Nephron (organoid): ENCODE measurements around the gene FGGY.

Experiments used
- H3K27ac Mint-ChIP-seq, 3 experiments: 2 replicates each; pipeline ENCODE4 v1.8.0; 2020; ENCODE audit warnings: mixed read lengths in 3 of 3, mild to moderate bottlenecking in 2 of 3, moderate library complexity in 1 of 3
- H3K27me3 Mint-ChIP-seq: 2 replicates; pipeline ENCODE4 v1.8.0; 2021; ENCODE audit warnings: low read depth, mild to moderate bottlenecking, moderate library complexity, mixed read lengths
- H3K36me3 Mint-ChIP-seq: 2 replicates; pipeline ENCODE4 v1.8.0; 2020; ENCODE audit warnings: low read depth, mixed read lengths
- H3K4me1 Mint-ChIP-seq: 2 replicates; pipeline ENCODE4 v1.8.0; 2020; ENCODE audit warnings: mixed read lengths
- H3K4me3 Mint-ChIP-seq, 3 experiments: 2 replicates each; pipeline ENCODE4 v1.8.0; 2020; ENCODE audit warnings: mild to moderate bottlenecking in 3 of 3, mixed read lengths in 3 of 3, moderate library complexity in 2 of 3
- H3K9me3 Mint-ChIP-seq: 2 replicates; pipeline ENCODE4 v1.8.0; 2020; ENCODE audit warnings: mixed read lengths
- CTCF ChIP-seq, 3 experiments: fragments of 200-600 bp; sonication (generic); IDR thresholded peaks; one replicate each; pipeline ENCODE4 v1.5.0; 2021; ENCODE audit warnings: antibody characterized with exemption in 3 of 3; ENCODE audit not compliant: unreplicated experiment in 3 of 3

The FGGY gene

DNA sequence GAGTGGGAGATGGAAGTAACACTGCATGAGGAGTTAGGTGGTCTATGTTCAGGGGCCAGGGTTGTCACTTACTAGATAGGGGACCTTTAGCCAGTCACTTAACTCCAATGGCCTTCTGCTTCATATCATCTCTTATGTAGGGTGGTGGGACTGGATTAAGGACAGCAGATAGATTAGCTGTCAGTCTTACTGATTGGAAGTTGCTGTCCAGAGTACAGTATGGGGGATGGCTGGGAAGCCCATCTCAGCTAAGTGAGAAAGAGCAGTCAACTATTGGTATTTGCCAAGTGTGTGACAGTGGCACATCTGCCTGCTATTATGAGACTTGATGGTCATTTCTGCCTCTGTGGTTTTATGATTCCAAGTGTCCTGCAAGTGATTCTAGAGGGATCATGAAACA is 130.9 kb downstream of the FGGY start:
- no peak for TF ChIP-seq CTCF (IDR thresholded peaks at IDR 0.05; ENCODE audit: unreplicated experiment in 3 of 3)

GRCh38 chr1:59428828-59429227 is 131.9 kb downstream of the FGGY start:
- Mint-ChIP-seq H3K36me3 (no peaks in the 10 kb centered on the region), H3K27ac (peak overlapping the region; percentile 24 to 85 (median 55)), H3K4me3 (no peak overlapping the region), H3K4me1 (peaks cover 52% of the 10 kb centered on the region), H3K27me3 (no peaks in the 10 kb centered on the region), H3K9me3 (no peaks in the 10 kb centered on the region)
- TF ChIP-seq CTCF (IDR thresholded peaks at IDR 0.05; ENCODE audit: unreplicated experiment in 3 of 3): no peak

More for the DNA sequence above, 130.9 kb downstream of the FGGY start:
- Mint-ChIP-seq H3K36me3 (no peaks in the 10 kb centered on the region), H3K27me3 (no peaks in the 10 kb centered on the region), H3K4me3 (no peak overlapping the region), H3K4me1 (peaks cover 45% of the 10 kb centered on the region), H3K9me3 (no peaks in the 10 kb centered on the region), H3K27ac (peak overlapping the region in 2 of 3 experiments; percentile 36 to 58)

DNA sequence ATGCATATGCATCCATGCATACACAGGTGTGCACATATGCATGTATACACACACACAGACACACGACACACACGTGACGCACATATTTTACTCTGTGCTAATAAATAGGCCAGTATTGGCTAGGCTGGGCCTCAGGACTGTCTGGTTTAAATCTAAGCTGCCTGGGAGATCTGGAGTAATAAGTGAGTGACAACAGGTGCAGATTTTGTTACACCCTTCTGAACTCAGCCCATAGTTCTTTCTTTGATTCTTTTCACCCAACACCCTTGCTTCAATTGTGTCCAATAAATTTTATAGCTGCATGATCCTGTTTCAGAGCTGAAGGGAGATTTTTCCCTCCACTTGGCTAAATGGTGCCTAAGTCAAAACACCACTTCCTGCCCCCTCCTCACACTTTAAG is 132.8 kb downstream of the FGGY start:
- Mint-ChIP-seq H3K4me1 (peaks cover 57% of the 10 kb centered on the region), H3K4me3 (no peak overlapping the region), H3K27ac (peak overlapping the region; percentile 24 to 85 (median 55)), H3K36me3 (no peaks in the 10 kb centered on the region), H3K27me3 (no peaks in the 10 kb centered on the region), H3K9me3 (no peaks in the 10 kb centered on the region)
- no peak for TF ChIP-seq CTCF (IDR thresholded peaks at IDR 0.05; ENCODE audit: unreplicated experiment in 3 of 3)

GRCh38 chr1:59431566-59432294 is 134.8 kb downstream of the FGGY start:
- peaks cover 4% of the 10 kb centered on the region for H3K27me3 Mint-ChIP-seq
- TF ChIP-seq CTCF (IDR thresholded peaks at IDR 0.05; ENCODE audit: unreplicated experiment in 3 of 3): no peak
- no peak overlapping the region for H3K4me3 Mint-ChIP-seq
- H3K36me3 Mint-ChIP-seq: no peaks in the 10 kb centered on the region
- peak overlapping the region; percentile 91 to 93 (median 92) for H3K27ac Mint-ChIP-seq
- H3K4me1 Mint-ChIP-seq: peaks cover 76% of the 10 kb centered on the region
- H3K9me3 Mint-ChIP-seq: no peaks in the 10 kb centered on the region

DNA sequence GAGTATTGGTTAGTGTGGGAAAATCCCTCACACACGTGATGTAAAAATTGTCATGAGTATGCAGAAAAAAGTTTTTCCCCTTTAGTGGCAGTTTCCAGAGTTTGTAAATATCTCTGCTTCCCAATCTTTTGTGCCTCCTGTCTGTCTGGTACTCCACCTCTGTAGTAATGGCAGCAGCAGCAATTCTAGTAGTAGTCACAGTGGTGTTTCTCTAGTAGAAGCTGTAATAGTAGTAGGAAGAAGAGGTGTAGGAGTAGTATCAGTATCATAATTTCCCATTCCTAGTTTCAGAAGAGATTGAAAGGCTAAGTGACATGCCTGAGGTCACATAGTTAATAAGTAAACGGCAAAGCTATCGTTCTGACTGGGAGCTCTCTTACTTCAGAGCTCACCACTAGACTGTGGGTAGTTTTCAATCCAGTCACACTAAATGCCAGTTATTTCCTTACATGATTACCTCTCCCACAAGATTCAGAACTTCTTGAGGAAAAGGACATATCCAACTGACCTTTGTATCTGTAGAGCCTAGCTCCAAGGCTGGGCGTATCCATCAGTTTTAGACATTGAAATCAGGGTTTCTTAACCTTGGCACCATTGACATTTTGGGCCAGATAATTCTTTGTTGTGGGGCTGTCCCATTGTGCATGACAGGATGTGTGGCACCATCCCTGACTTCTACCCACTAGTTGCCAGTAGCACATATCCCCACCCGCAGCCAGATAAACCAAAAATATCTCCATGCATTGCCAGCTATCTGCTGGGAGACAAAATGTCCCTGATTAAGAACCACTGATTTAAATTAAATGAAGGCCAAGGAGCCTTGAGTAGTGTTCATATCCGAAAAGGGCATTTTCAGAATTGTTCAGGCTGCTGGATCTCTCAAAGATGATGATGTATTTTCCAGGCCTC is 135.9 kb downstream of the FGGY start:
- no peak for TF ChIP-seq CTCF (IDR thresholded peaks at IDR 0.05; ENCODE audit: unreplicated experiment in 3 of 3)
- peaks cover 79% of the 10 kb centered on the region for H3K4me1 Mint-ChIP-seq
- H3K36me3 Mint-ChIP-seq: no peaks in the 10 kb centered on the region
- no peaks in the 10 kb centered on the region for H3K9me3 Mint-ChIP-seq
- H3K27ac Mint-ChIP-seq: peak overlapping the region; percentile 91 to 93 (median 92)
- H3K27me3 Mint-ChIP-seq: peaks cover 4% of the 10 kb centered on the region
- H3K4me3 Mint-ChIP-seq: no peak overlapping the region
